ENCODE data around the gene POLR1E.
A peak's percentile ranks its signal among the peaks of the same experiment; 100 is the strongest.

The POLR1E gene

DNA sequence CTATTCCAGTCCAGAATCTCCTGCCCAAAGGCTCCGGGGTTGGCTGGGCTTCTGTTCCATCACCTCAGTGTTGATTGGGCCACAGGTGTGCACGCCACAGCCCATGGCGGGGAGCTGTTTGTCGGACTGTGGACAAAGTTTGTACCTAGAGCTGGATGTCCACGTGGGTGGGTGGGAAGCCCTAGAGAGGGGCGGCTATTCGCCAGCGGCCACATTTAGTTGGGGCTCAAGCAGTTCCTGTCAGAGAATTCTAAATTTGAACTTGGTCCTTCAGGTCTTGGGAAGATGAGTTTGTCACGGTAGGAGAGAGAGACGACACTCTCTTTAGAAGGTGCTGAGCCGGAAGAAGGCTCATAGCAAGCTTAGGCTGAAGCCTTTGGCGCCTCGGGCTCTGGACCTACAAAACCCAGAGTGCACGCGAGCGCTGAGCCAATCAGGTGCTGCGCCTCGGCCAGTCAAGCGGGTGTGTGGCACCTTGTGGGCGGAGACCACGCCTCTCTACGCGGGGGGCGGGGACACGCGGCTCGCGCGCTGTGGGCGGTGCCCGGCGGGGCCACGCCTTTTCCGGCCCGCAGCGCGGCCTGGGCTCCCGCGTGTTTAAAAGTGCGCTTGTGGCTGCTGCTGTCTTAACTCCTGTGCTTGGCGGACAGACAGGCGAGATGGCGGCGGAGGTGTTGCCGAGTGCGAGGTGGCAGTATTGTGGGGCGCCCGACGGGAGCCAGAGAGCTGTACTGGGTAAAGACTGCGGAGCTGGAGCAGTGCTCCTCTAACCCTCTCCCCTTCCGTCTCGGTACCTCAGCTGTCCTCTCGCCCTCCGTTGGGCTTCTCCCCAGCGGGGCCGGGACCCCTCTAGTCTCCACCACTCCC is at the start of gene POLR1E:
Gene POLR1E, plus strand, starts transcription at position 560 of the 867 bp plus-strand sequence. Its CDS starts 100 bp downstream, at position 660.
- peak within 1 kb of the TSS; percentile 93 to 97 for H3K4me3 Mint-ChIP-seq
- peak within 1 kb of the TSS; percentile 97 for H3K27ac Mint-ChIP-seq
- ATAC-seq (replicated peaks) = peak; percentile 96 to 98
- H3K36me3 Mint-ChIP-seq = peaks cover 20 to 21% of the 10 kb centered on the region in 2 donors
- no peaks in the 10 kb centered on the region for H3K9me3 Mint-ChIP-seq
- peak; percentile 94 for DNase-seq
- H3K4me1 Mint-ChIP-seq = peaks cover 20 to 40% of the 10 kb centered on the region in 2 donors
- H3K27me3 Mint-ChIP-seq = peaks cover 8 to 9% of the 10 kb centered on the region in 2 donors

DNA sequence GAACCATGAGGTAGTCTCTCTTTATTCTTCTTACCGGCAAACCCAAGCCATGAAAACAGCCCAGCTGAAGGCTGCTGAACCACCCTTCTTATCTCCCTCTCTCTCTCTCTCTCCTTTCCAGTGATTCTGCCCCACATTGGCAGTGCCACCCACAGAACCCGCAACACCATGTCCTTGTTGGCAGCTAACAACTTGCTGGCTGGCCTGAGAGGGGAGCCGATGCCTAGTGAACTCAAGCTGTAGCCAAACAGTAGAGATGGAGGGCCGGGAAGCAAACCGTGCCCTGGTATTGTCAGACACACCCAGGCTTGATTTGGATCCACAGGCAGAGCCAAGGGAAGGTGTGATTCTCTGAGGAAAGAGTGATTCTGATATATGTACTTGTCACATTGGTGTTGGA is 49.2 kb upstream of the POLR1E start:
- no peak overlapping the region for H3K4me3 Mint-ChIP-seq
- peak overlapping the region; percentile 37 for H3K27ac Mint-ChIP-seq
- DNase-seq = no peak
- no peak for ATAC-seq (replicated peaks)
- no peaks in the 10 kb centered on the region for H3K27me3 Mint-ChIP-seq
- peaks cover 26 to 65% of the 10 kb centered on the region in 2 donors for H3K36me3 Mint-ChIP-seq
- H3K9me3 Mint-ChIP-seq = no peaks in the 10 kb centered on the region
- peaks cover 15 to 18% of the 10 kb centered on the region in 2 donors for H3K4me1 Mint-ChIP-seq

- DNase-seq (no peak), ATAC-seq (replicated peaks) (no peak)
- peaks cover 29 to 66% of the 10 kb centered on the region in 2 donors for H3K36me3 Mint-ChIP-seq
- no peak overlapping the region for H3K4me3 Mint-ChIP-seq
- H3K27ac Mint-ChIP-seq = no peak overlapping the region
- no peaks in the 10 kb centered on the region for H3K9me3 Mint-ChIP-seq
- H3K27me3 Mint-ChIP-seq = no peaks in the 10 kb centered on the region
- H3K4me1 Mint-ChIP-seq = peaks cover 10 to 14% of the 10 kb centered on the region in 2 donors
Measured at GRCh38 chr9:37437010-37437409, 48.7 kb upstream of the POLR1E start.

- Mint-ChIP-seq H3K36me3 (peaks cover 27 to 69% of the 10 kb centered on the region in 2 donors), H3K9me3 (no peaks in the 10 kb centered on the region), H3K4me3 (no peak overlapping the region), H3K27ac (no peak overlapping the region), H3K27me3 (no peaks in the 10 kb centered on the region), H3K4me1 (peaks cover 4 to 11% of the 10 kb centered on the region in 2 donors)
- ATAC-seq (replicated peaks) (no peak), DNase-seq (no peak)
Measured at GRCh38 chr9:37437621-37438020, 48.1 kb upstream of the POLR1E start.

GRCh38 chr9:37438359-37438758 is 47.4 kb upstream of the POLR1E start:
- no peak for DNase-seq
- Mint-ChIP-seq H3K4me3 (no peak overlapping the region), H3K9me3 (no peaks in the 10 kb centered on the region), H3K4me1 (peaks cover 0 to 8% of the 10 kb centered on the region in 2 donors), H3K27ac (peak overlapping the region; percentile 28), H3K27me3 (no peaks in the 10 kb centered on the region), H3K36me3 (peaks cover 20 to 65% of the 10 kb centered on the region in 2 donors)
- ATAC-seq (replicated peaks) = no peak

GRCh38 chr9:37441776-37442370 is 43.9 kb upstream of the POLR1E start:
- Mint-ChIP-seq H3K4me3 (no peak overlapping the region), H3K4me1 (peaks cover 13 to 14% of the 10 kb centered on the region in 2 donors), H3K27ac (peak overlapping the region; percentile 77), H3K36me3 (peaks cover 24 to 60% of the 10 kb centered on the region in 2 donors), H3K27me3 (no peaks in the 10 kb centered on the region), H3K9me3 (no peaks in the 10 kb centered on the region)
- DNase-seq = no peak
- ATAC-seq (replicated peaks) = no peak

DNA sequence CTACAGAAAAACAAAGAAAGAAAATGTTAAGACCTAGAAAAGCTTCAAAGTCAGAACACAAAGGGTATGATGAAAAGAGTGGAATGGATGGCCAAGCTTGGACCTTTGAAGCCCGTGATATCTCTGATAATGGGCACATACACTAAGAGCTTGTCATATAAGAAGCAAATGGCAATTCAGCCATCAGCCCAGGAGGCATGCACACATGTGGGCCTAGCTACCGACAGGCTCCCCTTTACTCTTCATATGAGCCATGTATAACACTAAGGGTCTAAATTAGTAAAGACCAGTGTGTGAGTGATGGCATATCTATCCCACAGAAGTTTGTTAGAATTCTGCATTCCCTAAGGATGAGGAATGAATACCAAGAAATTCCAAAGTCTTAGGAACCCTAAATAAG is 43.2 kb upstream of the POLR1E start:
- H3K4me3 Mint-ChIP-seq = no peak overlapping the region
- ATAC-seq (replicated peaks) (no peak), DNase-seq (no peak)
- H3K9me3 Mint-ChIP-seq = no peaks in the 10 kb centered on the region
- peaks cover 14 to 15% of the 10 kb centered on the region in 2 donors for H3K4me1 Mint-ChIP-seq
- H3K36me3 Mint-ChIP-seq = peaks cover 25 to 58% of the 10 kb centered on the region in 2 donors
- no peak overlapping the region for H3K27ac Mint-ChIP-seq
- no peaks in the 10 kb centered on the region for H3K27me3 Mint-ChIP-seq

GRCh38 chr9:37443566-37443965 is 42.2 kb upstream of the POLR1E start:
- Mint-ChIP-seq H3K27ac (no peak overlapping the region), H3K36me3 (peaks cover 28 to 54% of the 10 kb centered on the region in 2 donors), H3K4me3 (no peak overlapping the region), H3K9me3 (no peaks in the 10 kb centered on the region), H3K4me1 (peaks cover 14 to 16% of the 10 kb centered on the region in 2 donors), H3K27me3 (no peaks in the 10 kb centered on the region)
- ATAC-seq (replicated peaks) (no peak), DNase-seq (no peak)

GRCh38 chr9:37444890-37445289 is 40.9 kb upstream of the POLR1E start:
- no peak overlapping the region for H3K4me3 Mint-ChIP-seq
- peaks cover 32 to 53% of the 10 kb centered on the region in 2 donors for H3K36me3 Mint-ChIP-seq
- peaks cover 12 to 18% of the 10 kb centered on the region in 2 donors for H3K4me1 Mint-ChIP-seq
- DNase-seq (no peak), ATAC-seq (replicated peaks) (no peak)
- H3K9me3 Mint-ChIP-seq = no peaks in the 10 kb centered on the region
- H3K27me3 Mint-ChIP-seq = no peaks in the 10 kb centered on the region
- H3K27ac Mint-ChIP-seq = no peak overlapping the region

DNA sequence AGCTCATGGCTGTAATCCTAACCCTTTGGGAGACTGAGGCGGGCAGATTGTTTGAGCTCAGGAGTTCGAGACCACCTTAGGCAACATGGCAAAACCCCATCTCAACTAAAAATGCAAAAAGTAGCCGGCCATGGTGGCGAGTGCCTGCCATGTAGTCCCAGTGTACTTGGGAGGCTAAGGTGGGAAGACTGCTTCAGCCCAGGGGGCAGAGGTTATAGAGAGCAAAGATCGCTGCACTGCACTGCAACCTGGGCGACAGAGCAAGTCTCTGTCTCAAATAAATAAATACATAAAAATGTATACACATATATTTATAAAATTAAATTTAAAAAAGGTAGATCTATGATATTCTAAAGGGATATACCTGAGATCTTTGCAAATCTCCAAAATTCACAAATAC is 39.9 kb upstream of the POLR1E start:
- H3K36me3 Mint-ChIP-seq = peaks cover 35 to 51% of the 10 kb centered on the region in 2 donors
- H3K4me3 Mint-ChIP-seq = no peak overlapping the region
- DNase-seq (no peak), ATAC-seq (replicated peaks) (no peak)
- no peaks in the 10 kb centered on the region for H3K27me3 Mint-ChIP-seq
- no peaks in the 10 kb centered on the region for H3K9me3 Mint-ChIP-seq
- H3K27ac Mint-ChIP-seq = peak overlapping the region; percentile 85
- H3K4me1 Mint-ChIP-seq = peaks cover 12 to 24% of the 10 kb centered on the region in 2 donors

DNA sequence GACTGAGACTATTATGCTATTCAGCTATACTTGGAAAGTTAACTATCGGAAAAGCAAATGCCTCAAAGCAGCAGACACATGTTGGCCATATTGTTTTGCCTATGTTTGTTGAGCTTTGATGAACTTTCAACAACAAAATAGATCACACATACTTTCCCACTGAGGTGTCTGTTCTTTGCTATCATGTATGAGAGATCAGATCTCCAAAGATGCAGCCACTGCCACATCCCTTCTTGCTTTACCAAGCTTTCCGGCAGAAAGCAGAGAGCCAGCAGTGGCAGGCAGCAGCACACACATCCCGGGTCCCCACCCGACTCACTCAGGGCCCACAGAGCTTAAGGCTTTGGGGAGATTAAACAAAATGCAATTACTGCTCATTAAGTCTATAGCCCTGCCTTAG is 39.3 kb upstream of the POLR1E start:
- H3K4me1 Mint-ChIP-seq = peaks cover 11 to 28% of the 10 kb centered on the region in 2 donors
- H3K27me3 Mint-ChIP-seq = no peaks in the 10 kb centered on the region
- no peak overlapping the region for H3K4me3 Mint-ChIP-seq
- H3K36me3 Mint-ChIP-seq = peaks cover 36 to 52% of the 10 kb centered on the region in 2 donors
- no peaks in the 10 kb centered on the region for H3K9me3 Mint-ChIP-seq
- no peak for ATAC-seq (replicated peaks)
- peak overlapping the region; percentile 31 for H3K27ac Mint-ChIP-seq
- DNase-seq = no peak

- no peak for DNase-seq
- Mint-ChIP-seq H3K9me3 (no peaks in the 10 kb centered on the region), H3K27ac (peak overlapping the region; percentile 71), H3K36me3 (peaks cover 30 to 45% of the 10 kb centered on the region in 2 donors), H3K27me3 (no peaks in the 10 kb centered on the region), H3K4me1 (peaks cover 13 to 34% of the 10 kb centered on the region in 2 donors), H3K4me3 (no peak overlapping the region)
- no peak for ATAC-seq (replicated peaks)
Measured at GRCh38 chr9:37447111-37447510, 38.6 kb upstream of the POLR1E start.

GRCh38 chr9:37449862-37450632 is 35.7 kb upstream of the POLR1E start:
- DNase-seq = no peak
- Mint-ChIP-seq H3K27ac (no peak overlapping the region), H3K9me3 (no peaks in the 10 kb centered on the region), H3K4me3 (no peak overlapping the region), H3K27me3 (no peaks in the 10 kb centered on the region), H3K36me3 (peaks cover 32 to 36% of the 10 kb centered on the region in 2 donors), H3K4me1 (peaks cover 30 to 56% of the 10 kb centered on the region in 2 donors)
- ATAC-seq (replicated peaks) = peak in 1 of 2 donors; percentile 47

GRCh38 chr9:37451628-37452027 is 34.1 kb upstream of the POLR1E start:
- H3K4me1 Mint-ChIP-seq = peaks cover 41 to 64% of the 10 kb centered on the region in 2 donors
- no peak for DNase-seq
- no peak overlapping the region for H3K4me3 Mint-ChIP-seq
- peak overlapping the region; percentile 26 for H3K27ac Mint-ChIP-seq
- H3K27me3 Mint-ChIP-seq = no peaks in the 10 kb centered on the region
- ATAC-seq (replicated peaks) = no peak
- peaks cover 32 to 39% of the 10 kb centered on the region in 2 donors for H3K36me3 Mint-ChIP-seq
- H3K9me3 Mint-ChIP-seq = no peaks in the 10 kb centered on the region
